ENCODE measurements around the gene FBXL16. TPM values are rescaled to one million over a fixed set of nuclear protein-coding genes. Genes with fewer than 3 reads are reported as not detected.

Gene FBXL16
- total RNA-seq, 2 experiments from 2014 or later = 4.2 to 7.5 TPM

GRCh38 chr16:667780-668518 is 37.7 kb downstream of the FBXL16 start, which contains the start of gene RHOT2:
Gene RHOT2, plus strand, starts transcription at chr16:668132. Its CDS starts 68 bp downstream, at chr16:668200.
- Mint-ChIP-seq H3K27me3 (no peaks in the 10 kb centered on the region), H3K27ac (peak within 1 kb of the TSS; percentile 81), H3K9me3 (ENCODE audit: low read depth) (no peaks in the 10 kb centered on the region), H3K4me1 (peaks cover 10% of the 10 kb centered on the region), H3K4me3 (peak within 1 kb of the TSS; percentile 73), H3K36me3 (peaks cover 5% of the 10 kb centered on the region)
- CTCF ChIA-PET = interaction anchor here (1.0 to 2.3 kb wide), 9 partner anchors 11 to 296 kb away, joined by 3 to 13 read pairs (median 6); partner anchors contain the start of genes JMJD8, STUB1 and WDR90
- DNase-seq (peak; percentile 94), ATAC-seq (peak; percentile 90)

DNA sequence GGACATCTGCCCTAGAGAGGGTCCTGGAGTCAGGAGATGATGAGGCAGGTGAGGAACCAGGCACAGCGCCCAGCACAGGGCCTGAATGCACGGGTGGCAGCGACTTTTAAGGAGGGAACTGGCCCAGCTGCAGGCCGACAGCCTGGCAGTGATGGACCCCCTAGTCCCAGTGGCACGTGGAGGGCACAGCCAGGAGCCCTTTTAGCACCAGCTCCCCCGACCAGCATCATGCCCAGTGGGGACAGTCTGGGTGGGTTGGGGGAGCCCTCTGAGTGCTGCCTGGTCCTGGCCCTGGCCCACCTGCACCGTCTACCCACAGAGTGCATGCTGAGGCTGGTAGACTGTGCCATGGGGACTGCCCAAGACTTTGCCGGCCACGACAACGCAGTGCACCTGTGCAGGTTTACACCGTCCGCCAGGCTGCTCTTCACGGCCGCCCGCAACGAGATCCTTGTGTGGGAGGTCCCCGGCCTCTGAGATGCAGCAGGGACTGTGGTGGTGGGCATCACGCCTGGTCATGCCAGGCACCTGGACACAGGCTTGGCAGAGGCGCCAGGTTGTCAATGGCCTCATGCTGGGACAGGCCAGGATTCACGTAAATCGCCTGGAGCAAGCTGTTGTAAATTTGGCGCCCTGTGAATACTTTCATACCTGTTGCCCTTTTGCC is 38.4 kb downstream of the FBXL16 start:
- DNase-seq (no peak), ATAC-seq (no peak)
- Mint-ChIP-seq H3K4me1 (peaks cover 10% of the 10 kb centered on the region), H3K27me3 (no peaks in the 10 kb centered on the region), H3K4me3 (peak overlapping the region; percentile 73), H3K36me3 (peaks cover 3% of the 10 kb centered on the region), H3K9me3 (ENCODE audit: low read depth) (no peaks in the 10 kb centered on the region), H3K27ac (peak overlapping the region; percentile 81)
- CTCF ChIA-PET = interaction anchor here (1.3 to 2.3 kb wide), 6 partner anchors 11 to 297 kb away, joined by 3 to 13 read pairs (median 6); partner anchors contain the start of gene WDR90

GRCh38 chr16:666572-666971 is 39.0 kb downstream of the FBXL16 start:
- Mint-ChIP-seq H3K4me1 (peaks cover 10% of the 10 kb centered on the region), H3K4me3 (no peak overlapping the region), H3K27me3 (no peaks in the 10 kb centered on the region), H3K9me3 (ENCODE audit: low read depth) (no peaks in the 10 kb centered on the region), H3K27ac (no peak overlapping the region), H3K36me3 (peaks cover 3% of the 10 kb centered on the region)
- CTCF ChIA-PET = no interaction called here
- no peak for DNase-seq
- no peak for ATAC-seq

DNA sequence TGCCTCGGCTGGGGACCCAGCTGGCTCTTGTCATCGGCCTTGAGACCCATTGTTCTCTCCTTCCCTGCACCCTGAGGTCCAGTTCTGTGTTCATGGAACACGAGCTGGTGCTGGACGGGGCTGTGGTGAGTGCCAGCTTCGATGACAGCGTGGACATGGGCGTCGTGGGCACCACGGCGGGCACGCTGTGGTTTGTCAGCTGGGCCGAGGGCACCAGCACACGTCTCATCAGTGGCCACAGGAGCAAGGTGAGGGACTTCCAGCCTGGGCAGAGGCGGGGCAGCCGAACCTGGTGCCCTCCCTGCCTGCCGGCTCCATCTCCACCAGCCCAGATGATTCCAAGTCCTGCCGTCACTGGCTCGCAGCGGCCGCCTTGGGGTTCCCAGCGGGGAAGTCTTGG is 43.0 kb downstream of the FBXL16 start:
- CTCF ChIA-PET = interaction anchor here (1.2 to 1.4 kb wide), 2 partner anchors 14 to 17 kb away, joined by 3 read pairs; no protein-coding TSS in a partner anchor
- no peak overlapping the region for H3K27ac Mint-ChIP-seq
- H3K4me3 Mint-ChIP-seq = no peak overlapping the region
- no peak for DNase-seq
- ATAC-seq = no peak
- no peaks in the 10 kb centered on the region for H3K9me3 Mint-ChIP-seq (ENCODE audit: low read depth)
- H3K36me3 Mint-ChIP-seq = no peaks in the 10 kb centered on the region
- no peaks in the 10 kb centered on the region for H3K27me3 Mint-ChIP-seq
- peaks cover 5% of the 10 kb centered on the region for H3K4me1 Mint-ChIP-seq

DNA sequence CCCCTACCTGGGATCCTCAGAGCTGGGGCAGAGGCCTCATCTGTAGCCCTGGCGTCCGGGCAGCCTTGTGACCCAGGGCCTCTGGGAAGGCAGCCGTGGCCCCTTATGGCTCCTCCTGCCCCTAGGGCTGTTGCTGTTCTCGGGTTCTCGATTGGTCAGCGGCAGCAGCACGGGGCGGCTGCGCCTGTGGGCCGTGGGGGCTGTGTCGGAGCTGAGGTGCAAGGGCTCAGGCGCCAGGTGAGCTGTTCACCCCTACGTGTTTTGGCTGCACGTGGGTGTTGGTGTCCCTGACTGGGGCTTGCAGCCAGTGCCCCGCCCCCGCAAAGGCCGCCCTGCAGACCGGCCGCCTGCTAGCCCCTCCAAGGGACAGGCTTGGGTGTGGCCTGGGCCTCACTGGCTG is 43.5 kb downstream of the FBXL16 start:
- no peaks in the 10 kb centered on the region for H3K9me3 Mint-ChIP-seq (ENCODE audit: low read depth)

GRCh38 chr16:661184-661821 is 44.3 kb downstream of the FBXL16 start:
- DNase-seq = no peak
- Mint-ChIP-seq H3K36me3 (no peaks in the 10 kb centered on the region), H3K27me3 (no peaks in the 10 kb centered on the region), H3K27ac (no peak overlapping the region), H3K4me1 (peaks cover 2% of the 10 kb centered on the region), H3K4me3 (no peak overlapping the region), H3K9me3 (ENCODE audit: low read depth) (no peaks in the 10 kb centered on the region)
- CTCF ChIA-PET = interaction anchor here (2.5 kb wide), 1 partner anchor 11 kb away, joined by 11 read pairs; the partner anchor contains the start of gene WDR90
- ATAC-seq = no peak

More for the DNA sequence above, 43.5 kb downstream of the FBXL16 start:
- Mint-ChIP-seq H3K27ac (no peak overlapping the region), H3K4me3 (no peak overlapping the region), H3K36me3 (no peaks in the 10 kb centered on the region), H3K4me1 (peaks cover 2% of the 10 kb centered on the region), H3K27me3 (no peaks in the 10 kb centered on the region)
- DNase-seq (no peak), ATAC-seq (no peak)
- CTCF ChIA-PET = interaction anchor here (1.2 kb wide), 1 partner anchor 14 kb away, joined by 3 read pairs; no protein-coding TSS in a partner anchor

- no peaks in the 10 kb centered on the region for H3K27me3 Mint-ChIP-seq
- no peaks in the 10 kb centered on the region for H3K36me3 Mint-ChIP-seq
- ATAC-seq (peak; percentile 73), DNase-seq (peak; percentile 67)
- no peak overlapping the region for H3K4me3 Mint-ChIP-seq
- H3K9me3 Mint-ChIP-seq (ENCODE audit: low read depth) = no peaks in the 10 kb centered on the region
- H3K4me1 Mint-ChIP-seq = peaks cover 2% of the 10 kb centered on the region
- no peak overlapping the region for H3K27ac Mint-ChIP-seq
- CTCF ChIA-PET = interaction anchor here (2.5 kb wide), 1 partner anchor 11 kb away, joined by 11 read pairs; the partner anchor contains the start of gene WDR90
Measured at GRCh38 chr16:660459-661183, 45.0 kb downstream of the FBXL16 start.

- no peaks in the 10 kb centered on the region for H3K27me3 Mint-ChIP-seq
- ATAC-seq (no peak), DNase-seq (no peak)
- no peaks in the 10 kb centered on the region for H3K9me3 Mint-ChIP-seq (ENCODE audit: low read depth)
- H3K27ac Mint-ChIP-seq = no peak overlapping the region
- H3K4me3 Mint-ChIP-seq = no peak overlapping the region
- H3K36me3 Mint-ChIP-seq = no peaks in the 10 kb centered on the region
- peaks cover 2% of the 10 kb centered on the region for H3K4me1 Mint-ChIP-seq
- CTCF ChIA-PET = interaction anchor here (2.5 kb wide), 1 partner anchor 10 kb away, joined by 11 read pairs; the partner anchor contains the start of gene WDR90
Measured at GRCh38 chr16:660132-660458, 45.5 kb downstream of the FBXL16 start.

DNA sequence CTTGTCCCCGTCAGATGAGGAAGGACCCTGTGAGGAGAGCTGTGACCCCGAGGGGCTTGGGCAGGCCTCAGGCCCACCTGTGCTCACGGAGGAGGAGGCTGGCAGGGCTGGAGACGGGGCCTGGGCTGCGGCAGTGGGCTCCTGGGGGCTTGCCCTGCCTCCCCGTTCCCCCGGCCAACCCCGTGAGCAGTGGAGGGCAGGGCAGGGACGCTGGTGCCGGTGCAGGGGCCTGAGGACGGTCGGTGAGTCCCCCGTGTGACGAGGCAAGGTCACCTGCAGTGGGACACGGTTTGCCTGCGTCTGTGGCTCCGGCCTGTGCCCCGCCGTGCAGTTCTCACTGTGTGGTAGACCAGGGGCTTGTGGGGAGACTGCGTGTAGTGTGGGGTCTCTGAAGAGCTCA is 46.0 kb downstream of the FBXL16 start:
- peaks cover 2% of the 10 kb centered on the region for H3K4me1 Mint-ChIP-seq
- no peaks in the 10 kb centered on the region for H3K36me3 Mint-ChIP-seq
- CTCF ChIA-PET = interaction anchor here (2.5 kb wide), 1 partner anchor 10 kb away, joined by 11 read pairs; the partner anchor contains the start of gene WDR90
- no peaks in the 10 kb centered on the region for H3K9me3 Mint-ChIP-seq (ENCODE audit: low read depth)
- no peak overlapping the region for H3K4me3 Mint-ChIP-seq
- no peak overlapping the region for H3K27ac Mint-ChIP-seq
- ATAC-seq (no peak), DNase-seq (no peak)
- H3K27me3 Mint-ChIP-seq = no peaks in the 10 kb centered on the region

- DNase-seq = no peak
- H3K27me3 Mint-ChIP-seq = no peaks in the 10 kb centered on the region
- no peaks in the 10 kb centered on the region for H3K9me3 Mint-ChIP-seq (ENCODE audit: low read depth)
- no peaks in the 10 kb centered on the region for H3K36me3 Mint-ChIP-seq
- H3K27ac Mint-ChIP-seq = no peak overlapping the region
- CTCF ChIA-PET = interaction anchor here (2.5 kb wide), 1 partner anchor 9 kb away, joined by 11 read pairs; the partner anchor contains the start of gene WDR90
- peaks cover 2% of the 10 kb centered on the region for H3K4me1 Mint-ChIP-seq
- ATAC-seq = no peak
- H3K4me3 Mint-ChIP-seq = no peak overlapping the region
Measured at GRCh38 chr16:658679-659571, 46.7 kb downstream of the FBXL16 start.

DNA sequence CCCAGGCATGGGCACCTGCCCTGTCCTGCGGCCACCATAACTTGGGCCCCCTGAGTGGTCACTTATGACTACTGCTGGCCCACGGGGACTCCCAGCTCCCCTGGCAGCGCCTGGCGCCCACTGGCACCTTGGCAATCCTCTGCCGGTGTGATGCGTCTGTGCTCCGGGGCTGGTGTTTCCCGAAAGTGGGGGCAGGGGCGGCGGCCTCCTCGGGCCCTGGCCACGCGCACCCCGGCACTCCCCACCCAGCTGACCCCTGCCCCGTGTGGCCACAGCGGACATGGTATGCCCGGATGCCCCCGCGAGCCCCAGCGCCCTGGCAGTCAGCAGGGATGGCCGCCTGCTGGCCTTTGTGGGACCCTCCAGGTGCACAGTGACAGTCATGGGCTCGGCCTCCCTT is 48.1 kb downstream of the FBXL16 start:
- Mint-ChIP-seq H3K27me3 (no peaks in the 10 kb centered on the region), H3K4me3 (no peak overlapping the region), H3K27ac (no peak overlapping the region), H3K36me3 (no peaks in the 10 kb centered on the region), H3K4me1 (peaks cover 2% of the 10 kb centered on the region), H3K9me3 (ENCODE audit: low read depth) (no peaks in the 10 kb centered on the region)
- CTCF ChIA-PET = interaction anchor here (1.0 kb wide), 1 partner anchor 9 kb away, joined by 3 read pairs; no protein-coding TSS in a partner anchor
- ATAC-seq = no peak
- no peak for DNase-seq

GRCh38 chr16:654034-654433 is 51.6 kb downstream of the FBXL16 start:
- no peak for ATAC-seq
- H3K27me3 Mint-ChIP-seq = no peaks in the 10 kb centered on the region
- no peaks in the 10 kb centered on the region for H3K36me3 Mint-ChIP-seq
- CTCF ChIA-PET = no interaction called here
- H3K9me3 Mint-ChIP-seq (ENCODE audit: low read depth) = no peaks in the 10 kb centered on the region
- DNase-seq = no peak
- H3K4me1 Mint-ChIP-seq = peaks cover 7% of the 10 kb centered on the region
- no peak overlapping the region for H3K4me3 Mint-ChIP-seq
- no peak overlapping the region for H3K27ac Mint-ChIP-seq
